HepG2 (cell line): Measurements from ENCODE around the gene CEP162.

Experiments
- ARHGAP35 ChIP-seq: sonication (generic); formaldehyde crosslinking; IDR thresholded peaks from 2 replicates; pipeline ENCODE4 v1.9.0; 2022; ENCODE audit warnings: mild to moderate bottlenecking, inconsistent platforms, moderate library complexity, missing genetic modification reagents, borderline replicate concordance
- BHLHE40 ChIP-seq: IDR thresholded peaks from 2 replicates; pipeline ENCODE4 v1.6.1; 2011; ENCODE audit warnings: low read length, improper control_type of control experiment
- BRCA1 ChIP-seq: sonication (generic); formaldehyde crosslinking; IDR thresholded peaks from 2 replicates; pipeline ENCODE4 v1.4.0; 2020; ENCODE audit warnings: missing genetic modification reagents
- ZBTB46 ChIP-seq: sonication (generic); formaldehyde crosslinking; IDR thresholded peaks from 2 replicates; pipeline ENCODE4 v1.4.0; 2020; ENCODE audit warnings: mild to moderate bottlenecking, missing genetic modification reagents, borderline replicate concordance
- ZNF768 ChIP-seq: sonication (generic); formaldehyde crosslinking; IDR thresholded peaks from 2 replicates; pipeline ENCODE4 v1.4.0; 2020; ENCODE audit warnings: missing genetic modification reagents
- TF ChIP-seq, protein P1 (sequence below): sonication (generic); formaldehyde crosslinking; IDR thresholded peaks from 2 replicates; pipeline ENCODE4 v1.4.0; 2020; ENCODE audit warnings: missing genetic modification reagents

DNA sequence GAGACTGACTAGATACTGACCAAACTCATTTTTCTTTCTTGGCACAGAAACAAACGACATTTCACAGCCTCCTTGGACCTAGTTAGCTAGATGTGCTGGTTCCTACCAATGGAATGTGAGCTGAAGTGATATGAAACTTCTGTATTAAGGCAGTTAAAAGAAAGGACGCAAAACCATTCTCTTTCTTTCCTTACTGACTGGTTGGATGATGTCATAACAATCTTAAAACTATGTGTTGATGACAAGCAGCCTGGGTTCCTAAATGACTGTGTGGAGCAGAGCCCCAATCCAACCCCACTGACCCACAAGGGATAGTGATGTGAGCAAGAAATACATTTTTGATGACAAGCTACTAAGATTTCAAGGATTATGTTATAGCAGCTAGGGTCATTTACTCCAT is 35.6 kb downstream of the CEP162 start:
- TF ChIP-seq ZNF768 (CRISPR knock-in tag), result no peak
- no peak for TF ChIP-seq BHLHE40
- TF ChIP-seq BRCA1 (CRISPR knock-in tag), result no peak
- no peak for TF ChIP-seq ARHGAP35
- TF ChIP-seq ZBTB46 (CRISPR knock-in tag), result no peak
- TF ChIP-seq, protein P1, sequence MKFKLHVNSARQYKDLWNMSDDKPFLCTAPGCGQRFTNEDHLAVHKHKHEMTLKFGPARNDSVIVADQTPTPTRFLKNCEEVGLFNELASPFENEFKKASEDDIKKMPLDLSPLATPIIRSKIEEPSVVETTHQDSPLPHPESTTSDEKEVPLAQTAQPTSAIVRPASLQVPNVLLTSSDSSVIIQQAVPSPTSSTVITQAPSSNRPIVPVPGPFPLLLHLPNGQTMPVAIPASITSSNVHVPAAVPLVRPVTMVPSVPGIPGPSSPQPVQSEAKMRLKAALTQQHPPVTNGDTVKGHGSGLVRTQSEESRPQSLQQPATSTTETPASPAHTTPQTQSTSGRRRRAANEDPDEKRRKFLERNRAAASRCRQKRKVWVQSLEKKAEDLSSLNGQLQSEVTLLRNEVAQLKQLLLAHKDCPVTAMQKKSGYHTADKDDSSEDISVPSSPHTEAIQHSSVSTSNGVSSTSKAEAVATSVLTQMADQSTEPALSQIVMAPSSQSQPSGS (CRISPR knock-in tag), result no peak
